Sigmoid colon (tissue), 4 donors: ENCODE data around the gene ETS2.

Experiments used
- CTCF ChIP-seq, 4 experiments: fragments of 450-650 bp in 3 of 4; fragments of 200-600 bp in 1 of 4; IDR thresholded peaks; one replicate each; pipeline ENCODE4 v1.5.1; 2016 to 2019; ENCODE audit warnings: antibody characterized with exemption in 4 of 4, mild to moderate bottlenecking in 3 of 4, moderate library complexity in 2 of 4
- EP300 ChIP-seq, 4 donors: sonication (generic); formaldehyde crosslinking; IDR thresholded peaks; one replicate each; pipeline ENCODE4 v1.6.1; 2017; ENCODE audit warnings: antibody characterized with exemption in 4 of 4
- POLR2A ChIP-seq, 2 donors: fragments of 450-650 bp; IDR thresholded peaks; one replicate each; pipeline ENCODE4 v1.6.1; 2016; ENCODE audit warnings: antibody characterized with exemption in 2 of 2, mild to moderate bottlenecking in 2 of 2, moderate library complexity in 2 of 2
- POLR2AphosphoS5 ChIP-seq, 4 donors: sonication (generic); formaldehyde crosslinking; IDR thresholded peaks; one replicate each; pipeline ENCODE4 v1.6.1; 2017; ENCODE audit warnings: antibody characterized with exemption in 4 of 4

- TF ChIP-seq CTCF (IDR thresholded peaks at IDR 0.05) (no peak), POLR2AphosphoS5 (IDR thresholded peaks at IDR 0.05) (no peak), POLR2A (IDR thresholded peaks at IDR 0.05) (no peak), EP300 (IDR thresholded peaks at IDR 0.05) (no peak)
Measured at GRCh38 chr21:38861989-38862683, 56.4 kb downstream of the ETS2 start.
